ENCODE measurements around the gene ESR1.
A peak's percentile ranks its signal among the peaks of the same experiment; 100 is the strongest.
"Not testable (repeated sequence)": the region's sequence is repeated elsewhere in the genome, so short reads cannot be mapped to it uniquely, and the experiment has no call there.

Gene ESR1

GRCh38 chr6:151814614-151815013 lies 7.1 kb downstream of the ESR1 start:
- DNase-seq, result no peak

- DNase-seq, result no peak
Measured at GRCh38 chr6:151822252-151823111, 15.0 kb downstream of the ESR1 start.

- DNase-seq, result no peak
Measured at GRCh38 chr6:151826517-151827142, 19.1 kb downstream of the ESR1 start.

- DNase-seq, result no peak
Measured at GRCh38 chr6:151832710-151833109, 25.2 kb downstream of the ESR1 start.

- DNase-seq, result no peak
Measured at GRCh38 chr6:151835396-151835795, 27.9 kb downstream of the ESR1 start.

- DNase-seq, result no peak
Measured at GRCh38 chr6:151837223-151837622, 29.7 kb downstream of the ESR1 start.

GRCh38 chr6:151842816-151843215 lies 35.3 kb downstream of the ESR1 start:
- no peak for DNase-seq

GRCh38 chr6:151847064-151847463 lies 39.6 kb downstream of the ESR1 start:
- no peak for DNase-seq

- DNase-seq, result no peak
Measured at GRCh38 chr6:151850479-151851003, 43.1 kb downstream of the ESR1 start.

- no peak for DNase-seq
Measured at GRCh38 chr6:151858294-151858693, 50.8 kb downstream of the ESR1 start.

GRCh38 chr6:151862461-151862860 lies 55.0 kb downstream of the ESR1 start:
- DNase-seq, result no peak

GRCh38 chr6:151867361-151867869 lies 59.9 kb downstream of the ESR1 start:
- DNase-seq, result not testable (repeated sequence)

GRCh38 chr6:151869345-151869744 lies 61.9 kb downstream of the ESR1 start:
- DNase-seq, result peak; percentile 59

- no peak for DNase-seq
Measured at GRCh38 chr6:151869787-151870186, 62.3 kb downstream of the ESR1 start.

GRCh38 chr6:151870375-151870774 lies 62.9 kb downstream of the ESR1 start:
- DNase-seq, result no peak

- DNase-seq, result no peak
Measured at GRCh38 chr6:151875524-151875923, 68.0 kb downstream of the ESR1 start.

GRCh38 chr6:151876122-151876521 lies 68.6 kb downstream of the ESR1 start:
- DNase-seq, result no peak

GRCh38 chr6:151877458-151877857 lies 70.0 kb downstream of the ESR1 start:
- DNase-seq, result no peak

- DNase-seq, result no peak
Measured at GRCh38 chr6:151881231-151881630, 73.7 kb downstream of the ESR1 start.

- no peak for DNase-seq
Measured at GRCh38 chr6:151882206-151882605, 74.7 kb downstream of the ESR1 start.

- no peak for DNase-seq
Measured at GRCh38 chr6:151885234-151885633, 77.8 kb downstream of the ESR1 start.

GRCh38 chr6:151891524-151891923 lies 84.0 kb downstream of the ESR1 start:
- DNase-seq, result no peak

GRCh38 chr6:151894426-151894825 lies 86.9 kb downstream of the ESR1 start:
- DNase-seq, result not testable (repeated sequence)

GRCh38 chr6:151899221-151899620 lies 91.7 kb downstream of the ESR1 start:
- not testable (repeated sequence) for DNase-seq

Measured in GF-D8 (cell line).